HEK293 (cell line): Measurements from ENCODE around the gene RILPL2.

Experiments used
- KLF16 ChIP-seq: fragments of 450-650 bp; formaldehyde crosslinking; IDR thresholded peaks from 2 replicates; pipeline ENCODE4 v1.5.1; 2017; ENCODE audit warnings: missing biosample characterization, missing genetic modification characterization
- SP3 ChIP-seq: fragments of 450-650 bp; formaldehyde crosslinking; IDR thresholded peaks from 2 replicates; pipeline ENCODE4 v1.5.1; 2016; ENCODE audit warnings: missing biosample characterization, missing genetic modification characterization
- SP7 ChIP-seq: fragments of 450-650 bp; formaldehyde crosslinking; IDR thresholded peaks from 2 replicates; pipeline ENCODE4 v1.5.1; 2016; ENCODE audit warnings: missing biosample characterization, missing genetic modification characterization
- TRIM28 ChIP-seq: IDR thresholded peaks from 2 replicates; pipeline ENCODE4 v1.6.1; 2011; ENCODE audit warnings: low read length, control low read depth, borderline replicate concordance
- ZBTB48 ChIP-seq: fragments of 450-650 bp; formaldehyde crosslinking; IDR thresholded peaks from 2 replicates; pipeline ENCODE4 v1.5.1; 2016; ENCODE audit warnings: missing biosample characterization, missing genetic modification characterization
- ZFP3 ChIP-seq: fragments of 450-650 bp; formaldehyde crosslinking; IDR thresholded peaks from 2 replicates; pipeline ENCODE4 v1.5.1; 2016; ENCODE audit warnings: low read depth, missing biosample characterization, missing genetic modification characterization
- ZNF132 ChIP-seq: fragments of 450-650 bp; formaldehyde crosslinking; IDR thresholded peaks from 2 replicates; pipeline ENCODE4 v1.5.1; 2017; ENCODE audit warnings: missing biosample characterization, missing genetic modification characterization, borderline replicate concordance
- ZNF155 ChIP-seq: fragments of 450-650 bp; formaldehyde crosslinking; IDR thresholded peaks from 2 replicates; pipeline ENCODE4 v1.5.1; 2016; ENCODE audit warnings: missing biosample characterization, missing genetic modification characterization
- ZNF16 ChIP-seq: fragments of 450-650 bp; formaldehyde crosslinking; IDR thresholded peaks from 2 replicates; pipeline ENCODE4 v1.5.1; 2016; ENCODE audit warnings: low read depth, missing biosample characterization, missing genetic modification characterization
- ZNF169 ChIP-seq: fragments of 450-650 bp; formaldehyde crosslinking; IDR thresholded peaks from 2 replicates; pipeline ENCODE4 v1.5.1; 2016; ENCODE audit warnings: missing biosample characterization, missing genetic modification characterization
- ZNF221 ChIP-seq: fragments of 450-650 bp; formaldehyde crosslinking; IDR thresholded peaks from 2 replicates; pipeline ENCODE4 v1.5.1; 2017; ENCODE audit warnings: missing biosample characterization, missing genetic modification characterization, borderline replicate concordance
- ZNF223 ChIP-seq: fragments of 450-650 bp; formaldehyde crosslinking; IDR thresholded peaks from 2 replicates; pipeline ENCODE4 v1.5.1; 2016; ENCODE audit warnings: missing biosample characterization, missing genetic modification characterization
- ZNF248 ChIP-seq: fragments of 450-650 bp; formaldehyde crosslinking; IDR thresholded peaks from 2 replicates; pipeline ENCODE4 v1.5.1; 2017; ENCODE audit warnings: missing biosample characterization, missing genetic modification characterization
- ZNF292 ChIP-seq: fragments of 450-650 bp; formaldehyde crosslinking; IDR thresholded peaks from 2 replicates; pipeline ENCODE4 v1.5.1; 2016; ENCODE audit warnings: low read depth, missing biosample characterization, missing genetic modification characterization, borderline replicate concordance
- ZNF302 ChIP-seq: fragments of 450-650 bp; formaldehyde crosslinking; IDR thresholded peaks from 2 replicates; pipeline ENCODE4 v1.5.1; 2016; ENCODE audit warnings: missing biosample characterization, missing genetic modification characterization, low read depth
- ZNF529 ChIP-seq: fragments of 450-650 bp; formaldehyde crosslinking; IDR thresholded peaks from 2 replicates; pipeline ENCODE4 v1.5.1; 2017; ENCODE audit warnings: missing genetic modification characterization, missing biosample characterization; ENCODE audit not compliant: insufficient replicate concordance
- ZNF629 ChIP-seq: fragments of 450-650 bp; formaldehyde crosslinking; IDR thresholded peaks from 2 replicates; pipeline ENCODE4 v1.5.1; 2017; ENCODE audit warnings: missing biosample characterization, missing genetic modification characterization
- ZNF670 ChIP-seq: fragments of 450-650 bp; formaldehyde crosslinking; IDR thresholded peaks from 2 replicates; pipeline ENCODE4 v1.5.1; 2016; ENCODE audit warnings: missing biosample characterization, missing genetic modification characterization, low read depth
- ZNF776 ChIP-seq: fragments of 450-650 bp; formaldehyde crosslinking; IDR thresholded peaks from 2 replicates; pipeline ENCODE4 v1.5.0; 2017; ENCODE audit warnings: missing biosample characterization, missing genetic modification characterization, borderline replicate concordance
- ZNF777 ChIP-seq: fragments of 450-650 bp; formaldehyde crosslinking; IDR thresholded peaks from 2 replicates; pipeline ENCODE4 v1.5.1; 2017; ENCODE audit warnings: missing biosample characterization, missing genetic modification characterization, borderline replicate concordance
- ZNF785 ChIP-seq: fragments of 450-650 bp; formaldehyde crosslinking; IDR thresholded peaks from 2 replicates; pipeline ENCODE4 v1.5.1; 2016; ENCODE audit warnings: missing biosample characterization, missing genetic modification characterization
- ZNF792 ChIP-seq: fragments of 450-650 bp; formaldehyde crosslinking; IDR thresholded peaks from 2 replicates; pipeline ENCODE4 v1.5.1; 2016; ENCODE audit warnings: missing biosample characterization, missing genetic modification characterization
- TF ChIP-seq, protein P1 (sequence below): fragments of 450-650 bp; formaldehyde crosslinking; conservative IDR thresholded peaks from 2 replicates; pipeline ENCODE4 v1.5.1; 2016; ENCODE audit warnings: low read depth, missing biosample characterization, missing genetic modification characterization
- TF ChIP-seq, protein P2 (sequence below): fragments of 450-650 bp; formaldehyde crosslinking; IDR thresholded peaks from 2 replicates; pipeline ENCODE4 v1.5.1; 2016; ENCODE audit warnings: missing biosample characterization, missing genetic modification characterization, low read depth
- TF ChIP-seq, protein P3 (sequence below): fragments of 450-650 bp; formaldehyde crosslinking; IDR thresholded peaks from 2 replicates; pipeline ENCODE4 v1.5.1; 2017; ENCODE audit warnings: missing biosample characterization, missing genetic modification characterization
- TF ChIP-seq, protein P4 (sequence below): fragments of 450-650 bp; formaldehyde crosslinking; IDR thresholded peaks from 2 replicates; pipeline ENCODE4 v1.5.1; 2017; ENCODE audit warnings: missing biosample characterization, missing genetic modification characterization
- TF ChIP-seq, protein P5 (sequence below): fragments of 450-650 bp; formaldehyde crosslinking; IDR thresholded peaks from 2 replicates; pipeline ENCODE4; 2016; ENCODE audit warnings: missing biosample characterization, missing genetic modification characterization
- TF ChIP-seq, protein P6 (sequence below): fragments of 450-650 bp; formaldehyde crosslinking; IDR thresholded peaks from 2 replicates; pipeline ENCODE4 v1.5.1; 2016; ENCODE audit warnings: missing biosample characterization, missing genetic modification characterization

The RILPL2 gene

DNA sequence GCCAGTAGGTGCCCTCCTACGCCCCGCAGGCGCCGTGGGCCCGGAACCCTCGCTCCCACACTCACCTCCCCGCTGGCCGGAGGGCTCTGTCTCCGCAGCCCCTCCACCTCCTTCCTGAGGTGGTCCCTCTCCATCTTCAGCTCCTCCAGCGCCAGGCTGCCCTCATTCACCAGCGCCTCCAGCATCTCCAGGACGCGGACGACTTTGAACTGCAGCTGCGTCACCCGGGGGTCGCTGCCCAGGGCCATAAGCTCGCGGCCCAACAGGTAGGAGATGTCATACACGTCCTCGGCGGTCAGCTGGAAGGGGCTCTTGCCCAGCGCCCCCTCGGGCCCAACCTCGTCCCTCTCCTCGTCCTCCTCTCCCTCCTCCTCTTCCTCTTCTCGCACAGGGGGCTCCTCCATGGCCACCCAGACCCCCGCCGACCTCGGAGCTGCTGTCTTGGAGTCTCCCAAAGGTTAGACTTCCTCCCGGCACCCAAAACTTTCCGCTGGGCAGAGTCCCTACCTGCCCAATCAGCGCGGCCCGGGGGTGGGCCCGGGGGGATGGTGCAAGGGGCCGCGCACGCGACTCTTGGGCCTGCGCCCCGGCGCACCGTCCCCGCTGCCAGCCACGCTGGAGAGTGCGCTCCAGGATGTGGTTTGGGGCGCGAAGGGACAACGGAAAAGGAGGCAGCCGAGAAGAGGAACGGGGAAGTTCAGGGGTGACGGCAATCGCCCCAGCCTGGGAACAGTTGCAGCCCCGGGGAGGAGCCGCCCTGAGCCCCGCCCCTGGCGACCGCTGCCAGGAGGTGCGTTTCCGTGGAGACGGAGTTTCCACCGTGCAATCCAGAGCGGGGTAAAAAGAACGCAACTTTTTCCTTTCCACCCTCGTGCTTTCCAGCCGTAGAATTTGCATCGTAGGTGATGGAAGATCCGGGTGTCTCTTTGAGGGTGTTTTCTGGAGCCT, at the start of gene RILPL2 (continued):
- TF ChIP-seq, protein P1, sequence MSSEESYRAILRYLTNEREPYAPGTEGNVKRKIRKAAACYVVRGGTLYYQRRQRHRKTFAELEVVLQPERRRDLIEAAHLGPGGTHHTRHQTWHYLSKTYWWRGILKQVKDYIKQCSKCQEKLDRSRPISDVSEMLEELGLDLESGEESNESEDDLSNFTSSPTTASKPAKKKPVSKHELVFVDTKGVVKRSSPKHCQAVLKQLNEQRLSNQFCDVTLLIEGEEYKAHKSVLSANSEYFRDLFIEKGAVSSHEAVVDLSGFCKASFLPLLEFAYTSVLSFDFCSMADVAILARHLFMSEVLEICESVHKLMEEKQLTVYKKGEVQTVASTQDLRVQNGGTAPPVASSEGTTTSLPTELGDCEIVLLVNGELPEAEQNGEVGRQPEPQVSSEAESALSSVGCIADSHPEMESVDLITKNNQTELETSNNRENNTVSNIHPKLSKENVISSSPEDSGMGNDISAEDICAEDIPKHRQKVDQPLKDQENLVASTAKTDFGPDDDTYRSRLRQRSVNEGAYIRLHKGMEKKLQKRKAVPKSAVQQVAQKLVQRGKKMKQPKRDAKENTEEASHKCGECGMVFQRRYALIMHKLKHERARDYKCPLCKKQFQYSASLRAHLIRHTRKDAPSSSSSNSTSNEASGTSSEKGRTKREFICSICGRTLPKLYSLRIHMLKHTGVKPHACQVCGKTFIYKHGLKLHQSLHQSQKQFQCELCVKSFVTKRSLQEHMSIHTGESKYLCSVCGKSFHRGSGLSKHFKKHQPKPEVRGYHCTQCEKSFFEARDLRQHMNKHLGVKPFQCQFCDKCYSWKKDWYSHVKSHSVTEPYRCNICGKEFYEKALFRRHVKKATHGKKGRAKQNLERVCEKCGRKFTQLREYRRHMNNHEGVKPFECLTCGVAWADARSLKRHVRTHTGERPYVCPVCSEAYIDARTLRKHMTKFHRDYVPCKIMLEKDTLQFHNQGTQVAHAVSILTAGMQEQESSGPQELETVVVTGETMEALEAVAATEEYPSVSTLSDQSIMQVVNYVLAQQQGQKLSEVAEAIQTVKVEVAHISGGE: peak; percentile 71
- TF ChIP-seq ZFP3 (no peak), KLF16 (tag by site-specific recombination) (peak; percentile 78), ZNF248 (tag by site-specific recombination) (no peak), ZNF221 (tag by site-specific recombination) (no peak), ZNF302 (tag by site-specific recombination) (no peak), TRIM28 (no peak), SP7 (0 out of 2 replicates have a peak, but pooled peaks have one; percentile 34), ZNF132 (no peak), ZNF670 (tag by site-specific recombination) (no peak), ZNF169 (no peak), ZNF16 (tag by site-specific recombination) (no peak), SP3 (tag by site-specific recombination) (peak; percentile 92), ZNF223 (tag by site-specific recombination) (no peak), ZNF292 (tag by site-specific recombination) (no peak), ZNF629 (peak; percentile 43; the same call in 1 of the 2 replicates), ZNF529 (tag by site-specific recombination) (no peak), ZBTB48 (tag by site-specific recombination) (peak; percentile 93), ZNF785 (tag by site-specific recombination) (no peak), ZNF777 (tag by site-specific recombination) (no peak), ZNF776 (tag by site-specific recombination) (no peak), ZNF792 (tag by site-specific recombination) (no peak), ZNF155 (tag by site-specific recombination) (no peak)
- TF ChIP-seq, protein P2, sequence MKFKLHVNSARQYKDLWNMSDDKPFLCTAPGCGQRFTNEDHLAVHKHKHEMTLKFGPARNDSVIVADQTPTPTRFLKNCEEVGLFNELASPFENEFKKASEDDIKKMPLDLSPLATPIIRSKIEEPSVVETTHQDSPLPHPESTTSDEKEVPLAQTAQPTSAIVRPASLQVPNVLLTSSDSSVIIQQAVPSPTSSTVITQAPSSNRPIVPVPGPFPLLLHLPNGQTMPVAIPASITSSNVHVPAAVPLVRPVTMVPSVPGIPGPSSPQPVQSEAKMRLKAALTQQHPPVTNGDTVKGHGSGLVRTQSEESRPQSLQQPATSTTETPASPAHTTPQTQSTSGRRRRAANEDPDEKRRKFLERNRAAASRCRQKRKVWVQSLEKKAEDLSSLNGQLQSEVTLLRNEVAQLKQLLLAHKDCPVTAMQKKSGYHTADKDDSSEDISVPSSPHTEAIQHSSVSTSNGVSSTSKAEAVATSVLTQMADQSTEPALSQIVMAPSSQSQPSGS: no peak
- TF ChIP-seq, protein P3, sequence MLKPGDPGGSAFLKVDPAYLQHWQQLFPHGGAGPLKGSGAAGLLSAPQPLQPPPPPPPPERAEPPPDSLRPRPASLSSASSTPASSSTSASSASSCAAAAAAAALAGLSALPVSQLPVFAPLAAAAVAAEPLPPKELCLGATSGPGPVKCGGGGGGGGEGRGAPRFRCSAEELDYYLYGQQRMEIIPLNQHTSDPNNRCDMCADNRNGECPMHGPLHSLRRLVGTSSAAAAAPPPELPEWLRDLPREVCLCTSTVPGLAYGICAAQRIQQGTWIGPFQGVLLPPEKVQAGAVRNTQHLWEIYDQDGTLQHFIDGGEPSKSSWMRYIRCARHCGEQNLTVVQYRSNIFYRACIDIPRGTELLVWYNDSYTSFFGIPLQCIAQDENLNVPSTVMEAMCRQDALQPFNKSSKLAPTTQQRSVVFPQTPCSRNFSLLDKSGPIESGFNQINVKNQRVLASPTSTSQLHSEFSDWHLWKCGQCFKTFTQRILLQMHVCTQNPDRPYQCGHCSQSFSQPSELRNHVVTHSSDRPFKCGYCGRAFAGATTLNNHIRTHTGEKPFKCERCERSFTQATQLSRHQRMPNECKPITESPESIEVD: no peak
- TF ChIP-seq, protein P4, sequence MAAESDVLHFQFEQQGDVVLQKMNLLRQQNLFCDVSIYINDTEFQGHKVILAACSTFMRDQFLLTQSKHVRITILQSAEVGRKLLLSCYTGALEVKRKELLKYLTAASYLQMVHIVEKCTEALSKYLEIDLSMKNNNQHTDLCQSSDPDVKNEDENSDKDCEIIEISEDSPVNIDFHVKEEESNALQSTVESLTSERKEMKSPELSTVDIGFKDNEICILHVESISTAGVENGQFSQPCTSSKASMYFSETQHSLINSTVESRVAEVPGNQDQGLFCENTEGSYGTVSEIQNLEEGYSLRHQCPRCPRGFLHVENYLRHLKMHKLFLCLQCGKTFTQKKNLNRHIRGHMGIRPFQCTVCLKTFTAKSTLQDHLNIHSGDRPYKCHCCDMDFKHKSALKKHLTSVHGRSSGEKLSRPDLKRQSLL (tag by site-specific recombination): peak; percentile 91
- TF ChIP-seq, protein P5, sequence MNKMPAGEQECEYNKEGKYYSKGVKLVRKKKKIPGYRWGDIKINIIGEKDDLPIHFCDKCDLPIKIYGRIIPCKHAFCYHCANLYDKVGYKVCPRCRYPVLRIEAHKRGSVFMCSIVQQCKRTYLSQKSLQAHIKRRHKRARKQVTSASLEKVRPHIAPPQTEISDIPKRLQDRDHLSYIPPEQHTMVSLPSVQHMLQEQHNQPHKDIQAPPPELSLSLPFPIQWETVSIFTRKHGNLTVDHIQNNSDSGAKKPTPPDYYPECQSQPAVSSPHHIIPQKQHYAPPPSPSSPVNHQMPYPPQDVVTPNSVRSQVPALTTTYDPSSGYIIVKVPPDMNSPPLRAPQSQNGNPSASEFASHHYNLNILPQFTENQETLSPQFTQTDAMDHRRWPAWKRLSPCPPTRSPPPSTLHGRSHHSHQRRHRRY (tag by site-specific recombination): no peak
- TF ChIP-seq, protein P6, sequence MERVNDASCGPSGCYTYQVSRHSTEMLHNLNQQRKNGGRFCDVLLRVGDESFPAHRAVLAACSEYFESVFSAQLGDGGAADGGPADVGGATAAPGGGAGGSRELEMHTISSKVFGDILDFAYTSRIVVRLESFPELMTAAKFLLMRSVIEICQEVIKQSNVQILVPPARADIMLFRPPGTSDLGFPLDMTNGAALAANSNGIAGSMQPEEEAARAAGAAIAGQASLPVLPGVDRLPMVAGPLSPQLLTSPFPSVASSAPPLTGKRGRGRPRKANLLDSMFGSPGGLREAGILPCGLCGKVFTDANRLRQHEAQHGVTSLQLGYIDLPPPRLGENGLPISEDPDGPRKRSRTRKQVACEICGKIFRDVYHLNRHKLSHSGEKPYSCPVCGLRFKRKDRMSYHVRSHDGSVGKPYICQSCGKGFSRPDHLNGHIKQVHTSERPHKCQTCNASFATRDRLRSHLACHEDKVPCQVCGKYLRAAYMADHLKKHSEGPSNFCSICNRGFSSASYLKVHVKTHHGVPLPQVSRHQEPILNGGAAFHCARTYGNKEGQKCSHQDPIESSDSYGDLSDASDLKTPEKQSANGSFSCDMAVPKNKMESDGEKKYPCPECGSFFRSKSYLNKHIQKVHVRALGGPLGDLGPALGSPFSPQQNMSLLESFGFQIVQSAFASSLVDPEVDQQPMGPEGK (tag by site-specific recombination): peak; percentile 93
